Naive B cell (primary cell): ENCODE measurements around the gene ADGRE3. TPM values are rescaled to one million over a fixed set of nuclear protein-coding genes. Genes with fewer than 3 reads are reported as not detected.
A peak's percentile ranks its signal among the peaks of the same experiment; 100 is the strongest.

Source experiments
- ATAC-seq, 2 donors: fragments of 150-1000 bp; cut with Tn5 transposase; 2 replicates each; pipeline ENCODE4 v1.10.0; 2021; ENCODE audit warnings: low read depth in 2 of 2, mild to moderate bottlenecking in 2 of 2, moderate library complexity in 2 of 2
- DNase-seq: peaks from one replicate; pipeline ENCODE4 v3.0.0; 2022
- H3K27ac Mint-ChIP-seq, 6 donors: one replicate each; pipeline ENCODE4 v1.8.0; 2020 to 2022; ENCODE audit warnings: mild to moderate bottlenecking in 6 of 6, mixed read lengths in 6 of 6, moderate library complexity in 5 of 6, inconsistent platforms in 2 of 6
- H3K27me3 Mint-ChIP-seq, 3 donors: one replicate each; pipeline ENCODE4 v1.8.0; 2021 to 2022; ENCODE audit warnings: mixed read lengths in 3 of 3, mild to moderate bottlenecking in 1 of 3
- H3K36me3 Mint-ChIP-seq, 2 donors: one replicate each; pipeline ENCODE4 v1.8.0; 2020 to 2022; ENCODE audit warnings: mixed read lengths in 2 of 2, inconsistent platforms in 1 of 2, mild to moderate bottlenecking in 1 of 2
- H3K4me1 Mint-ChIP-seq, 3 donors: one replicate each; pipeline ENCODE4 v1.8.0; 2020 to 2022; ENCODE audit warnings: mixed read lengths in 3 of 3, inconsistent platforms in 1 of 3, mild to moderate bottlenecking in 1 of 3, moderate library complexity in 1 of 3
- H3K4me3 Mint-ChIP-seq, 8 donors: one replicate each; pipeline ENCODE4 v1.8.0; 2020 to 2022; ENCODE audit warnings: mild to moderate bottlenecking in 8 of 8, mixed read lengths in 8 of 8, moderate library complexity in 8 of 8, inconsistent platforms in 2 of 8
- H3K9me3 Mint-ChIP-seq, 7 donors: one replicate each; pipeline ENCODE4 v1.8.0; 2020 to 2022; ENCODE audit warnings: mixed read lengths in 7 of 7, mild to moderate bottlenecking in 5 of 7, inconsistent platforms in 2 of 7, moderate library complexity in 1 of 7
- polyA plus RNA-seq, 6 donors: library from polyadenylated mRNA; unstranded; fragments of 300-500 nt; fragmentation: Illumina TruSeq; gene quantifications; one replicate each; pipeline ENCODE4 v1.2.3, GENCODE V29; 2021; ENCODE audit warnings: low read depth in 6 of 6

ADGRE3 gene
- polyA plus RNA-seq, 6 donors from 2014 or later, result 0.17 to 1.2 TPM; not detected in 4

GRCh38 chr19:14686411-14686810 is 11.8 kb upstream of the ADGRE3 start:
- peaks cover 24 to 46% (median 34%) of the 10 kb centered on the region in 3 donors for H3K4me1 Mint-ChIP-seq
- H3K9me3 Mint-ChIP-seq, result no peaks in the 10 kb centered on the region
- H3K36me3 Mint-ChIP-seq, result no peaks in the 10 kb centered on the region
- no peak for ATAC-seq
- H3K4me3 Mint-ChIP-seq, result peak overlapping the region in 4 of 8 donors; percentile 9 to 76 (median 60)
- DNase-seq, result peak; percentile 33
- peak overlapping the region in 5 of 6 donors; percentile 61 to 94 (median 78) for H3K27ac Mint-ChIP-seq
- no peaks in the 10 kb centered on the region for H3K27me3 Mint-ChIP-seq

GRCh38 chr19:14683439-14683838 is 8.8 kb upstream of the ADGRE3 start:
- Mint-ChIP-seq H3K27me3 (no peaks in the 10 kb centered on the region), H3K27ac (peak overlapping the region in 1 of 6 donors; percentile 29), H3K4me1 (peaks cover 17 to 29% (median 27%) of the 10 kb centered on the region in 3 donors), H3K4me3 (no peak overlapping the region), H3K9me3 (no peaks in the 10 kb centered on the region), H3K36me3 (no peaks in the 10 kb centered on the region)
- ATAC-seq (peak; percentile 85 to 89), DNase-seq (peak; percentile 44)

GRCh38 chr19:14682084-14682483 is 7.4 kb upstream of the ADGRE3 start:
- peak overlapping the region in 1 of 6 donors; percentile 23 for H3K27ac Mint-ChIP-seq
- DNase-seq, result no peak
- no peaks in the 10 kb centered on the region for H3K36me3 Mint-ChIP-seq
- H3K4me1 Mint-ChIP-seq, result peaks cover 17 to 29% (median 25%) of the 10 kb centered on the region in 3 donors
- ATAC-seq, result no peak
- no peaks in the 10 kb centered on the region for H3K27me3 Mint-ChIP-seq
- H3K9me3 Mint-ChIP-seq, result no peaks in the 10 kb centered on the region
- no peak overlapping the region for H3K4me3 Mint-ChIP-seq

- Mint-ChIP-seq H3K4me3 (no peak overlapping the region), H3K27me3 (no peaks in the 10 kb centered on the region), H3K36me3 (no peaks in the 10 kb centered on the region), H3K9me3 (no peaks in the 10 kb centered on the region), H3K27ac (no peak overlapping the region), H3K4me1 (peaks cover 23 to 28% (median 25%) of the 10 kb centered on the region in 3 donors)
- no peak for ATAC-seq
- DNase-seq, result no peak
Observed at GRCh38 chr19:14678199-14678598, 3.6 kb upstream of the ADGRE3 start.

- H3K4me3 Mint-ChIP-seq, result no peak overlapping the region
- DNase-seq, result no peak
- H3K9me3 Mint-ChIP-seq, result no peaks in the 10 kb centered on the region
Observed at GRCh38 chr19:14677464-14677863, 2.8 kb upstream of the ADGRE3 start.

GRCh38 chr19:14676762-14677161 is 2.1 kb upstream of the ADGRE3 start:
- Mint-ChIP-seq H3K4me1 (peaks cover 23 to 29% (median 27%) of the 10 kb centered on the region in 3 donors), H3K4me3 (no peak overlapping the region), H3K36me3 (no peaks in the 10 kb centered on the region), H3K9me3 (no peaks in the 10 kb centered on the region), H3K27ac (no peak overlapping the region), H3K27me3 (no peaks in the 10 kb centered on the region)
- no peak for DNase-seq
- no peak for ATAC-seq

More at GRCh38 chr19:14677464-14677863, 2.8 kb upstream of the ADGRE3 start:
- Mint-ChIP-seq H3K36me3 (no peaks in the 10 kb centered on the region), H3K4me1 (peaks cover 25 to 30% (median 26%) of the 10 kb centered on the region in 3 donors), H3K27ac (no peak overlapping the region), H3K27me3 (no peaks in the 10 kb centered on the region)
- no peak for ATAC-seq

- Mint-ChIP-seq H3K4me3 (peak overlapping the region in 1 of 8 donors; percentile 38), H3K4me1 (peaks cover 33 to 49% (median 37%) of the 10 kb centered on the region in 3 donors), H3K27me3 (no peaks in the 10 kb centered on the region), H3K9me3 (peaks cover 0 to 1% (median 0%) of the 10 kb centered on the region in 7 donors), H3K27ac (no peak overlapping the region), H3K36me3 (no peaks in the 10 kb centered on the region)
- DNase-seq, result no peak
- ATAC-seq, result no peak
Observed at GRCh38 chr19:14673088-14673487, 1.6 kb downstream of the ADGRE3 start.

- Mint-ChIP-seq H3K27ac (peak overlapping the region in 2 of 6 donors; percentile 27 to 70), H3K4me3 (peak overlapping the region in 1 of 8 donors; percentile 64), H3K9me3 (peaks cover 0 to 1% (median 0%) of the 10 kb centered on the region in 7 donors), H3K27me3 (no peaks in the 10 kb centered on the region), H3K36me3 (no peaks in the 10 kb centered on the region), H3K4me1 (peaks cover 38 to 54% (median 42%) of the 10 kb centered on the region in 3 donors)
- no peak for ATAC-seq
- no peak for DNase-seq
Observed at GRCh38 chr19:14672188-14672872, 2.3 kb downstream of the ADGRE3 start.

GRCh38 chr19:14670408-14670807 is 4.2 kb downstream of the ADGRE3 start:
- Mint-ChIP-seq H3K4me3 (no peak overlapping the region), H3K27me3 (no peaks in the 10 kb centered on the region), H3K27ac (no peak overlapping the region), H3K4me1 (peaks cover 44 to 59% (median 48%) of the 10 kb centered on the region in 3 donors), H3K9me3 (peaks cover 0 to 1% (median 0%) of the 10 kb centered on the region in 7 donors), H3K36me3 (no peaks in the 10 kb centered on the region)
- DNase-seq (no peak), ATAC-seq (no peak)

GRCh38 chr19:14669940-14670339 is 4.7 kb downstream of the ADGRE3 start:
- no peak overlapping the region for H3K27ac Mint-ChIP-seq
- no peak for ATAC-seq
- no peaks in the 10 kb centered on the region for H3K36me3 Mint-ChIP-seq
- DNase-seq, result no peak
- H3K4me1 Mint-ChIP-seq, result peaks cover 43 to 55% (median 46%) of the 10 kb centered on the region in 3 donors
- no peaks in the 10 kb centered on the region for H3K27me3 Mint-ChIP-seq
- H3K9me3 Mint-ChIP-seq, result peaks cover 0 to 1% (median 0%) of the 10 kb centered on the region in 7 donors
- H3K4me3 Mint-ChIP-seq, result no peak overlapping the region

- Mint-ChIP-seq H3K4me3 (no peak overlapping the region), H3K27ac (peak overlapping the region in 3 of 6 donors; percentile 4 to 16 (median 13)), H3K36me3 (no peaks in the 10 kb centered on the region), H3K27me3 (no peaks in the 10 kb centered on the region), H3K9me3 (no peaks in the 10 kb centered on the region), H3K4me1 (peaks cover 8 to 24% (median 19%) of the 10 kb centered on the region in 3 donors)
- ATAC-seq, result peak; percentile 18 to 20
- peak; percentile 9 for DNase-seq
Observed at GRCh38 chr19:14661372-14661924, 13.2 kb downstream of the ADGRE3 start.

- H3K27me3 Mint-ChIP-seq, result no peaks in the 10 kb centered on the region
- H3K4me1 Mint-ChIP-seq, result peaks cover 8 to 23% (median 19%) of the 10 kb centered on the region in 3 donors
- H3K36me3 Mint-ChIP-seq, result no peaks in the 10 kb centered on the region
- H3K9me3 Mint-ChIP-seq, result no peaks in the 10 kb centered on the region
- H3K27ac Mint-ChIP-seq, result no peak overlapping the region
- DNase-seq (no peak), ATAC-seq (no peak)
- H3K4me3 Mint-ChIP-seq, result no peak overlapping the region
Observed at GRCh38 chr19:14659874-14660489, 14.7 kb downstream of the ADGRE3 start.

GRCh38 chr19:14655726-14656125 is 18.9 kb downstream of the ADGRE3 start:
- Mint-ChIP-seq H3K4me1 (peaks cover 3 to 6% (median 4%) of the 10 kb centered on the region in 3 donors), H3K27ac (peak overlapping the region in 2 of 6 donors; percentile 69 to 75), H3K27me3 (peaks cover 2 to 4% (median 3%) of the 10 kb centered on the region in 3 donors), H3K36me3 (peaks cover 0 to 3% of the 10 kb centered on the region in 2 donors), H3K9me3 (no peaks in the 10 kb centered on the region), H3K4me3 (peak overlapping the region in 1 of 8 donors; percentile 7)
- no peak for DNase-seq
- ATAC-seq, result no peak
